AML-193 (cell line): ENCODE measurements around the gene MIPOL1.
A peak's percentile ranks its signal among the peaks of the same experiment; 100 is the strongest.
"Not testable (repeated sequence)": the region's sequence is repeated elsewhere in the genome, so short reads cannot be mapped to it uniquely, and the experiment has no call there.

Experiments
- DNase-seq, 2 experiments: peaks; one replicate each; lab custom pipeline; 2025; lab: John Stamatoyannopoulos, UW

The MIPOL1 gene

GRCh38 chr14:37187840-37188577 is 9.7 kb upstream of the MIPOL1 start:
- DNase-seq = not testable (repeated sequence)

- not testable (repeated sequence) for DNase-seq
These were observed 8.0 kb upstream of the MIPOL1 start for GRCh38 chr14:37189733-37190132.

GRCh38 chr14:37194698-37195097 is 3.0 kb upstream of the MIPOL1 start:
- no peak for DNase-seq

GRCh38 chr14:37195327-37195726 is 2.4 kb upstream of the MIPOL1 start:
- DNase-seq = no peak

GRCh38 chr14:37196604-37197420 is 925 bp upstream of the MIPOL1 start:
- no peak for DNase-seq

GRCh38 chr14:37198273-37198598 is 499 bp downstream of the MIPOL1 start:
- DNase-seq = no peak

GRCh38 chr14:37198907-37199306 is 1.2 kb downstream of the MIPOL1 start:
- no peak for DNase-seq

GRCh38 chr14:37201724-37202123 is 4.0 kb downstream of the MIPOL1 start:
- no peak for DNase-seq

GRCh38 chr14:37202265-37202664 is 4.5 kb downstream of the MIPOL1 start:
- no peak for DNase-seq

- no peak for DNase-seq
These were observed 5.1 kb downstream of the MIPOL1 start for GRCh38 chr14:37202812-37203211.

GRCh38 chr14:37203423-37203822 is 5.7 kb downstream of the MIPOL1 start:
- no peak for DNase-seq

GRCh38 chr14:37205623-37206605 is 8.2 kb downstream of the MIPOL1 start:
- DNase-seq = not testable (repeated sequence)

- not testable (repeated sequence) for DNase-seq
These were observed 11.9 kb downstream of the MIPOL1 start for GRCh38 chr14:37209617-37210016.

GRCh38 chr14:37210448-37210847 is 12.7 kb downstream of the MIPOL1 start:
- no peak for DNase-seq

GRCh38 chr14:37213016-37213415 is 15.3 kb downstream of the MIPOL1 start:
- DNase-seq = no peak

GRCh38 chr14:37215345-37215744 is 17.6 kb downstream of the MIPOL1 start:
- no peak for DNase-seq

- no peak for DNase-seq
These were observed 23.3 kb downstream of the MIPOL1 start for GRCh38 chr14:37221073-37221472.

- no peak for DNase-seq
These were observed 26.3 kb downstream of the MIPOL1 start for GRCh38 chr14:37223947-37224474.

GRCh38 chr14:37225668-37226067 is 27.9 kb downstream of the MIPOL1 start:
- DNase-seq = not testable (repeated sequence)

GRCh38 chr14:37230551-37231194 is 32.9 kb downstream of the MIPOL1 start:
- DNase-seq = peak; percentile 36 to 61

GRCh38 chr14:37232907-37233481 is 35.3 kb downstream of the MIPOL1 start:
- DNase-seq = peak; percentile 13 to 42
